ENCODE measurements around the gene KRT35.

The KRT35 gene

GRCh38 chr17:41492771-41493170 is 11.8 kb upstream of the KRT35 start (continued):
- TF ChIP-seq, protein P1, sequence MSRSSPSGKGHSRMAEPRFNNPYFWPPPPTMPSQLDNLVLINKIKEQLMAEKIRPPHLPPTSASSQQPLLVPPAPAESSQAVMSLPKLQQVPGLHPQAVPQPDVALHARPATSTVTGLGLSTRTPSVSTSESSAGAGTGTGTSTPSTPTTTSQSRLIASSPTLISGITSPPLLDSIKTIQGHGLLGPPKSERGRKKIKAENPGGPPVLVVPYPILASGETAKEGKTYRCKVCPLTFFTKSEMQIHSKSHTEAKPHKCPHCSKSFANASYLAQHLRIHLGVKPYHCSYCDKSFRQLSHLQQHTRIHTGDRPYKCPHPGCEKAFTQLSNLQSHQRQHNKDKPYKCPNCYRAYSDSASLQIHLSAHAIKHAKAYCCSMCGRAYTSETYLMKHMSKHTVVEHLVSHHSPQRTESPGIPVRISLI (tag by site-specific recombination; IDR thresholded peaks at IDR 0.05) = no peak
- TF ChIP-seq PRDM1 (tag by site-specific recombination; IDR thresholded peaks at IDR 0.05) (no peak), ZNF202 (tag by site-specific recombination; IDR thresholded peaks at IDR 0.05; ENCODE audit: borderline replicate concordance) (no peak), ZNF335 (tag by site-specific recombination; conservative IDR thresholded peaks at IDR 0.05) (no peak), OSR2 (tag by site-specific recombination; IDR thresholded peaks at IDR 0.05) (no peak), ZNF114 (tag by site-specific recombination; IDR thresholded peaks at IDR 0.05) (no peak), SP7 (tag by site-specific recombination; IDR thresholded peaks at IDR 0.05) (0 out of 2 replicates have a peak, but pooled peaks have one; percentile 11), SP2 (tag by site-specific recombination; IDR thresholded peaks at IDR 0.05) (no peak), ZBTB1 (tag by site-specific recombination; IDR thresholded peaks at IDR 0.05) (no peak)
- TF ChIP-seq, protein P2, sequence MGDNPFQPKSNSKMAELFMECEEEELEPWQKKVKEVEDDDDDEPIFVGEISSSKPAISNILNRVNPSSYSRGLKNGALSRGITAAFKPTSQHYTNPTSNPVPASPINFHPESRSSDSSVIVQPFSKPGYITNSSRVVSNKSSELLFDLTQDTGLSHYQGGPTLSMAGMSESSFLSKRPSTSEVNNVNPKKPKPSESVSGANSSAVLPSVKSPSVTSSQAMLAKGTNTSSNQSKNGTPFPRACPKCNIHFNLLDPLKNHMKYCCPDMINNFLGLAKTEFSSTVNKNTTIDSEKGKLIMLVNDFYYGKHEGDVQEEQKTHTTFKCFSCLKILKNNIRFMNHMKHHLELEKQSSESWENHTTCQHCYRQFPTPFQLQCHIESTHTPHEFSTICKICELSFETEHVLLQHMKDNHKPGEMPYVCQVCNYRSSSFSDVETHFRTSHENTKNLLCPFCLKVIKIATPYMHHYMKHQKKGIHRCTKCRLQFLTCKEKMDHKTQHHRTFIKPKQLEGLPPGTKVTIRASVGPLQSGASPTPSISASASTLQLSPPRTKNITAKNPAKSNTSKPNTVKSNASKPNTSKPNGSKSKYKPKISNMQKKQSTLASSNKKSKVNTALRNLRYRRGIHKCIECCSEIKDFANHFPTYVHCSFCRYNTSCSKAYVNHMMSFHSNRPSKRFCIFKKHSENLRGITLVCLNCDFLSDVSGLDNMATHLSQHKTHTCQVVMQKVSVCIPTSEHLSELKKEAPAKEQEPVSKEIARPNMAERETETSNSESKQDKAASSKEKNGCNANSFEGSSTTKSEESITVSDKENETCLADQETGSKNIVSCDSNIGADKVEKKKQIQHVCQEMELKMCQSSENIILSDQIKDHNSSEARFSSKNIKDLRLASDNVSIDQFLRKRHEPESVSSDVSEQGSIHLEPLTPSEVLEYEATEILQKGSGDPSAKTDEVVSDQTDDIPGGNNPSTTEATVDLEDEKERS (tag by site-specific recombination; IDR thresholded peaks at IDR 0.05) = no peak

DNA sequence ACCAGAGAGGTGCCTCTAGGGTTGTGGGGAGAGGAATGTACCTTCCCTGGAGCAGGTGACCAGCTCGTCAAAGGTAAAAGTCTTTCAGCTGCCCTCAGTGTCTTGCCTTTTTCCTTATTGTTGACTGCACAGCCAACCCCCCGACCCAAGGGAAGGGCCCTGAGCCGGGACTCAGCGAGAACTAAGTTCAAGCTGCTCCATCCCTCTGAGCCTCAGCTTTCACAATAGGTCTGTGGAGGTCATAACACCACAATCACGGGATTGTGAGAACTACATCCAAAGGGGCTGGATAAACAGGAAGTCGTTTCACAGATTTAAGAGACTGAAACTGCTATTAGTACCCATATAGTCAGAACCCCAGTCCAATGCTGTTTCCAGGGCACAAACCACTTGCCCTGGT is 11.4 kb upstream of the KRT35 start:
- no peak for TF ChIP-seq HIC1 (tag by site-specific recombination; IDR thresholded peaks at IDR 0.05)
- TF ChIP-seq ZNF791 (tag by site-specific recombination; IDR thresholded peaks at IDR 0.05) = no peak
- no peak for TF ChIP-seq ZNF341 (tag by site-specific recombination; IDR thresholded peaks at IDR 0.05; ENCODE audit: low read depth)
- TF ChIP-seq, protein P3, sequence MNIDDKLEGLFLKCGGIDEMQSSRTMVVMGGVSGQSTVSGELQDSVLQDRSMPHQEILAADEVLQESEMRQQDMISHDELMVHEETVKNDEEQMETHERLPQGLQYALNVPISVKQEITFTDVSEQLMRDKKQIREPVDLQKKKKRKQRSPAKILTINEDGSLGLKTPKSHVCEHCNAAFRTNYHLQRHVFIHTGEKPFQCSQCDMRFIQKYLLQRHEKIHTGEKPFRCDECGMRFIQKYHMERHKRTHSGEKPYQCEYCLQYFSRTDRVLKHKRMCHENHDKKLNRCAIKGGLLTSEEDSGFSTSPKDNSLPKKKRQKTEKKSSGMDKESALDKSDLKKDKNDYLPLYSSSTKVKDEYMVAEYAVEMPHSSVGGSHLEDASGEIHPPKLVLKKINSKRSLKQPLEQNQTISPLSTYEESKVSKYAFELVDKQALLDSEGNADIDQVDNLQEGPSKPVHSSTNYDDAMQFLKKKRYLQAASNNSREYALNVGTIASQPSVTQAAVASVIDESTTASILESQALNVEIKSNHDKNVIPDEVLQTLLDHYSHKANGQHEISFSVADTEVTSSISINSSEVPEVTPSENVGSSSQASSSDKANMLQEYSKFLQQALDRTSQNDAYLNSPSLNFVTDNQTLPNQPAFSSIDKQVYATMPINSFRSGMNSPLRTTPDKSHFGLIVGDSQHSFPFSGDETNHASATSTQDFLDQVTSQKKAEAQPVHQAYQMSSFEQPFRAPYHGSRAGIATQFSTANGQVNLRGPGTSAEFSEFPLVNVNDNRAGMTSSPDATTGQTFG (tag by site-specific recombination; IDR thresholded peaks at IDR 0.05; ENCODE audit: borderline replicate concordance) = no peak
- TF ChIP-seq GLIS2 (tag by site-specific recombination; IDR thresholded peaks at IDR 0.05) = no peak
- no peak for TF ChIP-seq SETDB1 (IDR thresholded peaks at IDR 0.05; ENCODE audit: insufficient read length, low read length)
- TF ChIP-seq ZNF843 (tag by site-specific recombination; IDR thresholded peaks at IDR 0.05) = no peak
- TF ChIP-seq MZF1 (tag by site-specific recombination; IDR thresholded peaks at IDR 0.05; ENCODE audit: borderline replicate concordance) = no peak
- ChIA-PET POLR2A (no interaction called here), CTCF (interaction anchor here (0.7 to 7.3 kb wide), 7 partner anchors 14 to 1221 kb away, joined by 3 to 63 read pairs (median 3); no protein-coding TSS in a partner anchor)
- no peak overlapping the region for H3K27ac ChIP-seq (ENCODE audit: extremely low read depth, low read depth, low read length)
- H3K36me3 ChIP-seq (ENCODE audit: control insufficient read depth in 2 of 2, insufficient read depth in 1 of 2, low read length in 2 of 2) = no peaks in the 10 kb centered on the region
- H3K4me3 ChIP-seq (ENCODE audit: low read depth, low read length) = no peak overlapping the region
- H3K4me1 ChIP-seq (ENCODE audit: control insufficient read depth, insufficient read depth, low read length) = peaks cover 6% of the 10 kb centered on the region
- no peaks in the 10 kb centered on the region for H3K9me3 ChIP-seq (ENCODE audit: control insufficient read depth, insufficient read depth, low read depth, low read length)
